Smooth muscle cell (in vitro differentiated cells): ENCODE data around the gene CADM2. TPM values are rescaled to one million over a fixed set of nuclear protein-coding genes. Genes with fewer than 3 reads are reported as not detected.

Experiments
- DNase-seq: peaks from one replicate; lab custom pipeline; 2025; ENCODE audit not compliant: unreplicated experiment; lab: John Stamatoyannopoulos, UW
- H2AFZ ChIP-seq: fragments of 200-600 bp; sonication (generic); 2 replicates; pipeline ENCODE4 v1.6.0; 2016; ENCODE audit warnings: antibody characterized with exemption, low read depth, mild to moderate bottlenecking
- H3F3A ChIP-seq: fragments of 200-600 bp; sonication (generic); 2 replicates; pipeline ENCODE4 v1.6.0; 2017; ENCODE audit warnings: antibody characterized with exemption, low read depth
- H3K27ac ChIP-seq: fragments of 200-600 bp; sonication (generic); 2 replicates; pipeline ENCODE4 v1.5.1; 2016; ENCODE audit warnings: low read depth, mild to moderate bottlenecking
- H3K27me3 ChIP-seq: fragments of 200-600 bp; sonication (generic); 2 replicates; pipeline ENCODE4 v1.6.1; 2016; ENCODE audit warnings: low read depth, mild to moderate bottlenecking
- H3K36me3 ChIP-seq: fragments of 200-600 bp; sonication (generic); 2 replicates; pipeline ENCODE4 v1.5.1; 2016; ENCODE audit warnings: low read depth
- H3K4me1 ChIP-seq: fragments of 200-600 bp; sonication (generic); 2 replicates; pipeline ENCODE4 v1.5.1; 2016; ENCODE audit warnings: low read depth
- H3K4me2 ChIP-seq: fragments of 200-600 bp; sonication (generic); 2 replicates; pipeline ENCODE4 v1.6.0; 2016; ENCODE audit warnings: mild to moderate bottlenecking
- H3K4me3 ChIP-seq: fragments of 200-600 bp; sonication (generic); 2 replicates; pipeline ENCODE4 v1.5.1; 2016; ENCODE audit warnings: mild to moderate bottlenecking
- H3K79me2 ChIP-seq: fragments of 200-600 bp; sonication (generic); 2 replicates; pipeline ENCODE4 v1.6.0; 2016; ENCODE audit warnings: low read depth, mild to moderate bottlenecking
- H3K9ac ChIP-seq: fragments of 200-600 bp; sonication (generic); 2 replicates; pipeline ENCODE4 v1.6.0; 2016; ENCODE audit warnings: low read depth
- H3K9me3 ChIP-seq: fragments of 200-600 bp; sonication (generic); replicated peaks from 2 replicates; pipeline ENCODE4 v1.5.1; 2016; ENCODE audit warnings: low read depth
- H4K20me1 ChIP-seq: fragments of 200-600 bp; sonication (generic); 2 replicates; pipeline ENCODE4 v1.6.0; 2016; ENCODE audit warnings: low read depth
- CTCF ChIP-seq: fragments of 200-600 bp; sonication (generic); IDR thresholded peaks from 2 replicates; pipeline ENCODE4 v1.5.1; 2017; ENCODE audit warnings: borderline replicate concordance, mild to moderate bottlenecking, antibody characterized with exemption; ENCODE audit not compliant: insufficient read depth, poor library complexity, severe bottlenecking
- WGBS: methylation state at CpG from one replicate; pipeline ENCODE4 v1.1.7; 2016; ENCODE audit warnings: low lambda C conversion rate; 5-methylcytosine and 5-hydroxymethylcytosine counted together
- polyA plus RNA-seq: library from polyadenylated mRNA; unstranded; fragments of >200 nt; fragmentation: Nextera tagmentation; extraction: Ambion mirVana; gene quantifications from 2 replicates; pipeline ENCODE4 v1.2.1, GENCODE V29; 2016
- total RNA-seq: library from RNA; depleted of rRNA; stranded (reverse); fragments of >200 nt; gene quantifications from 2 replicates; pipeline ENCODE4 v1.2.3, GENCODE V29; 2014

CADM2 gene
- total and polyA plus RNA-seq, 2 experiments from 2014 or later, result 0.13 TPM; not detected in 1

GRCh38 chr3:85903434-85903833 is 944.6 kb downstream of the CADM2 start:
- Histone ChIP-seq H3K9ac (no peak overlapping the region), H3K27ac (no peak overlapping the region)

GRCh38 chr3:85912980-85913379 is 954.2 kb downstream of the CADM2 start:
- no peak for DNase-seq
- peak overlapping the region; percentile 62 for H3K4me2 ChIP-seq
- H3K79me2 ChIP-seq, result no peaks in the 10 kb centered on the region
- H3F3A ChIP-seq, result no peaks in the 10 kb centered on the region
- TF ChIP-seq CTCF, result no peak
- H3K27me3 ChIP-seq, result no peaks in the 10 kb centered on the region
- no peaks in the 10 kb centered on the region for H4K20me1 ChIP-seq
- H3K36me3 ChIP-seq, result no peaks in the 10 kb centered on the region
- WGBS, result 13% methylated on average over 2 of the region's 2 CpGs
- H2AFZ ChIP-seq, result no peak overlapping the region
- no peak overlapping the region for H3K4me3 ChIP-seq
- no peaks in the 10 kb centered on the region for H3K4me1 ChIP-seq
- no peaks in the 10 kb centered on the region for H3K9me3 ChIP-seq
- H3K9ac ChIP-seq, result no peak overlapping the region
- peak overlapping the region; percentile 3 for H3K27ac ChIP-seq

More at GRCh38 chr3:85903434-85903833, 944.6 kb downstream of the CADM2 start:
- no peak for TF ChIP-seq CTCF
- Histone ChIP-seq H3K36me3 (no peaks in the 10 kb centered on the region), H3K4me1 (no peaks in the 10 kb centered on the region), H3K9me3 (no peaks in the 10 kb centered on the region), H3K27me3 (no peaks in the 10 kb centered on the region), H3K79me2 (no peaks in the 10 kb centered on the region), H4K20me1 (no peaks in the 10 kb centered on the region), H2AFZ (peak overlapping the region; percentile 76), H3F3A (no peaks in the 10 kb centered on the region), H3K4me3 (no peak overlapping the region), H3K4me2 (no peak overlapping the region)
- DNase-seq, result no peak
- WGBS, result 44% methylated on average over 5 of the region's 5 CpGs

- Histone ChIP-seq H3K4me2 (no peak overlapping the region), H2AFZ (no peak overlapping the region), H3K27me3 (no peaks in the 10 kb centered on the region), H4K20me1 (no peaks in the 10 kb centered on the region), H3F3A (no peaks in the 10 kb centered on the region), H3K9ac (no peak overlapping the region), H3K4me1 (no peaks in the 10 kb centered on the region), H3K4me3 (no peak overlapping the region), H3K27ac (no peak overlapping the region), H3K9me3 (no peaks in the 10 kb centered on the region), H3K79me2 (no peaks in the 10 kb centered on the region), H3K36me3 (no peaks in the 10 kb centered on the region)
- TF ChIP-seq CTCF, result no peak
- 95% methylated on average over 3 of the region's 3 CpGs for WGBS
- no peak for DNase-seq
Observed at GRCh38 chr3:85922374-85922773, 963.6 kb downstream of the CADM2 start.

GRCh38 chr3:85930718-85931117 is 971.9 kb downstream of the CADM2 start:
- Histone ChIP-seq H3K4me1 (no peaks in the 10 kb centered on the region), H3K27ac (no peak overlapping the region), H3K4me3 (no peak overlapping the region), H4K20me1 (no peaks in the 10 kb centered on the region), H3K9me3 (no peaks in the 10 kb centered on the region), H3F3A (no peaks in the 10 kb centered on the region), H3K79me2 (no peaks in the 10 kb centered on the region), H3K4me2 (no peak overlapping the region), H3K9ac (no peak overlapping the region), H2AFZ (no peak overlapping the region), H3K27me3 (no peaks in the 10 kb centered on the region), H3K36me3 (no peaks in the 10 kb centered on the region)
- DNase-seq, result no peak
- TF ChIP-seq CTCF, result no peak
- WGBS, result 90% methylated on average over 1 of the region's 1 CpG
